Progenitor cell of endocrine pancreas (in vitro differentiated cells): ENCODE measurements around the gene MAP3K4. TPM values are rescaled to one million over a fixed set of nuclear protein-coding genes. Genes with fewer than 3 reads are reported as not detected.

Source experiments
- DNase-seq: peaks from one replicate; pipeline ENCODE4 v3.0.0; 2021; ENCODE audit warnings: low spot score; ENCODE audit not compliant: unreplicated experiment
- H3K27ac Mint-ChIP-seq: 2 replicates; pipeline ENCODE4 v1.8.0; 2021; ENCODE audit warnings: mild to moderate bottlenecking, moderate library complexity, mixed read lengths
- H3K27me3 Mint-ChIP-seq: 2 replicates; pipeline ENCODE4 v1.8.0; 2021; ENCODE audit warnings: mixed read lengths
- H3K36me3 Mint-ChIP-seq: 2 replicates; pipeline ENCODE4 v1.8.0; 2022; ENCODE audit warnings: mixed read lengths; ENCODE audit not compliant: insufficient read depth
- H3K4me1 Mint-ChIP-seq: 2 replicates; pipeline ENCODE4 v1.8.0; 2021; ENCODE audit warnings: low read depth, mixed read lengths
- H3K4me3 Mint-ChIP-seq: 2 replicates; pipeline ENCODE4 v1.8.0; 2021; ENCODE audit warnings: low read depth, mild to moderate bottlenecking, moderate library complexity, mixed read lengths
- H3K9me3 Mint-ChIP-seq: 2 replicates; pipeline ENCODE4 v1.8.0; 2021; ENCODE audit warnings: low read depth, mixed read lengths
- total RNA-seq: library from RNA; stranded (reverse); gene quantifications from 2 replicates; pipeline ENCODE4 v1.2.1, GENCODE V29; 2021
- TF ChIP-seq, protein P1 (sequence below): fragments of 200-600 bp; sonication (generic); IDR thresholded peaks from one replicate; pipeline ENCODE4 v1.5.0; 2021; ENCODE audit warnings: antibody characterized with exemption, mild to moderate bottlenecking; ENCODE audit not compliant: unreplicated experiment

The MAP3K4 gene
- total RNA-seq, 1 donor from 2014 or later, result 68.1 TPM

DNA sequence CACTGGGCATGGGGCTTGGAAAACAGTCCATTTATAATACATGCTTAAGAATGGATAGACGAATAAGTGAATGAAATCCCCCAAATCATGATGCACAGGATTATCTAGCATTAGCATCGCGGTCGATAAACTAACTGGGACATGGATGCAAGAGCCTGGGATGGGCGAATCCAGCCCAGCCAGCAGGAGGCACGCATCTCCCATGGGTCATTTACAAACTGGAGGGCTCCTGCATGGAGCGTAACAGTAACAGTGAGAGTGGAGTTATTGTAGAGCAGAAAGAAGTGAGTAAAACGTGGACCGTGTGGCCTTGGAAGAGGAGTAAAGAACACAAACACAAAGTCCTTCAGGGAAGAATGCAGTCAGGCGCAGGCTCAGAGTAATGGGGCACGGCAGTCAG lies 145.8 kb downstream of the MAP3K4 start:
- no peak for DNase-seq
- Mint-ChIP-seq H3K4me1 (no peaks in the 10 kb centered on the region), H3K36me3 (peaks cover 35% of the 10 kb centered on the region), H3K27ac (peak overlapping the region; percentile 3), H3K27me3 (no peaks in the 10 kb centered on the region), H3K9me3 (no peaks in the 10 kb centered on the region), H3K4me3 (no peak overlapping the region)
- TF ChIP-seq, protein P1, sequence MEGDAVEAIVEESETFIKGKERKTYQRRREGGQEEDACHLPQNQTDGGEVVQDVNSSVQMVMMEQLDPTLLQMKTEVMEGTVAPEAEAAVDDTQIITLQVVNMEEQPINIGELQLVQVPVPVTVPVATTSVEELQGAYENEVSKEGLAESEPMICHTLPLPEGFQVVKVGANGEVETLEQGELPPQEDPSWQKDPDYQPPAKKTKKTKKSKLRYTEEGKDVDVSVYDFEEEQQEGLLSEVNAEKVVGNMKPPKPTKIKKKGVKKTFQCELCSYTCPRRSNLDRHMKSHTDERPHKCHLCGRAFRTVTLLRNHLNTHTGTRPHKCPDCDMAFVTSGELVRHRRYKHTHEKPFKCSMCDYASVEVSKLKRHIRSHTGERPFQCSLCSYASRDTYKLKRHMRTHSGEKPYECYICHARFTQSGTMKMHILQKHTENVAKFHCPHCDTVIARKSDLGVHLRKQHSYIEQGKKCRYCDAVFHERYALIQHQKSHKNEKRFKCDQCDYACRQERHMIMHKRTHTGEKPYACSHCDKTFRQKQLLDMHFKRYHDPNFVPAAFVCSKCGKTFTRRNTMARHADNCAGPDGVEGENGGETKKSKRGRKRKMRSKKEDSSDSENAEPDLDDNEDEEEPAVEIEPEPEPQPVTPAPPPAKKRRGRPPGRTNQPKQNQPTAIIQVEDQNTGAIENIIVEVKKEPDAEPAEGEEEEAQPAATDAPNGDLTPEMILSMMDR, result no peak

GRCh38 chr6:161137839-161138542 lies 146.4 kb downstream of the MAP3K4 start:
- H3K9me3 Mint-ChIP-seq, result no peaks in the 10 kb centered on the region
- H3K4me1 Mint-ChIP-seq, result no peaks in the 10 kb centered on the region
- H3K36me3 Mint-ChIP-seq, result peaks cover 34% of the 10 kb centered on the region
- no peak overlapping the region for H3K4me3 Mint-ChIP-seq
- no peak overlapping the region for H3K27ac Mint-ChIP-seq
- no peaks in the 10 kb centered on the region for H3K27me3 Mint-ChIP-seq
- no peak for DNase-seq
- TF ChIP-seq, protein P1, result no peak

GRCh38 chr6:161138543-161139303 lies 147.2 kb downstream of the MAP3K4 start:
- Mint-ChIP-seq H3K4me3 (no peak overlapping the region), H3K36me3 (peaks cover 32% of the 10 kb centered on the region), H3K27me3 (no peaks in the 10 kb centered on the region), H3K4me1 (no peaks in the 10 kb centered on the region), H3K27ac (no peak overlapping the region), H3K9me3 (no peaks in the 10 kb centered on the region)
- DNase-seq, result no peak
- TF ChIP-seq, protein P1, result no peak

DNA sequence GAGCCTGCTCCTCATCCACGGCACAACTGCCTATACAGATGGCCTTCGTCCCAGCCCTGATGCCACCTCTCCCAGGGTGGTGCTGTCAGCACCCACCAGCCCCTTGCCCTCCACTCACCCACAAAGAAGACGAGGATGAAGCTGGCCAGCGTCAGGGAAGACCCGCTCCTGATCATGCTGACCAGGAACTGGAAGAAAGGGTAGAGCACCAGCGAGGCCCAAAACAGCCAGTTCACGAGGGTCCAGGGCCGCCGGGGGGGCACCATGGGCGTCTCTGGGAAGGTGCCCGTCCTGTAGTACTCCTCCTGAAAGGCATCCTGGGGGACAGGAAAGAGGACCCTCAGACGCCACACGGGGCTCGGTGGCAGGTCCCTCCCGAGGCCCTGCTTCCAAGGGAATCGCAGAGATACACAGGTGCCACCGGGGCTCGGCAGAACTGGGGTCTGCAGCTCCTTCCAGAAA lies 147.8 kb downstream of the MAP3K4 start:
- no peaks in the 10 kb centered on the region for H3K27me3 Mint-ChIP-seq
- H3K4me1 Mint-ChIP-seq, result no peaks in the 10 kb centered on the region
- no peak overlapping the region for H3K27ac Mint-ChIP-seq
- no peaks in the 10 kb centered on the region for H3K9me3 Mint-ChIP-seq
- TF ChIP-seq, protein P1, result no peak
- peaks cover 27% of the 10 kb centered on the region for H3K36me3 Mint-ChIP-seq
- DNase-seq, result no peak
- no peak overlapping the region for H3K4me3 Mint-ChIP-seq

DNA sequence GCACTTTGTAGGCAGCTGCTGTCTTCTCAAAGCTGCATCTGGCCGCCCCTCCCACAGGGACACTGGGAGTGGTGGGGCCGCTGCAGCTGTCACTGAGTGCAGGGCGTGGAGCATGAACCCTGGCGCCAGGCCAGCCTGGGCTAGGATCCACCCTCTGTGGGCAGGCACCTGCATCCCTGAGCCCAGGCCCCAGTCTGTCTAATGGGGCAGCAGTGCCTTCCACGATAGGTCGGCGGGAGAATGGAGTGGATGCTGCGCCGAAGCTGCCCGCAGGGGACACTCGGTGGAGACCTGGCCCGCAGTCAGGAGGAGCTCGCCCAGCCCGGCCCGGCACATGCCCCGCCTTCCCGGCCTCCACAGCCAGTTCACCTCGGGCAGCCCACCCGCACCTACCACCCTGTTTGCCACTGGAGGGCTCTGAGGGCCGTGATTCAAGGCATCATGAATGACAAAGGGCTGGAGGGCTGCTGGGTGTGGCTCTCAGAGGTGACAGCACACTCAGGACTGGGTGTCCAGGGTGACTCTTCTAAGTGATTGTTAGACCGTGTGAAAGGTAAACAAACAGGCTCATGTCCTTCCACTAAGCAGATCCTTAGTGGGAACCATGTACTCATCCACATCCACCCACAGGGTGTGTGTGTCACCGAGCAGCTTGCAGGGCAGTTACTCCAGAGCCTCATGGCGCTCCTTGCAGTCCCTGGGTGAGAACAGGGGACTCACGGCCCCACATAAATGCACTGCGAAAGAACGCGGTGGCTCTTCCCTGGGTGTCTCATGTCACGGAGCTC lies 148.4 kb downstream of the MAP3K4 start:
- H3K27ac Mint-ChIP-seq, result no peak overlapping the region
- H3K9me3 Mint-ChIP-seq, result no peaks in the 10 kb centered on the region
- H3K27me3 Mint-ChIP-seq, result no peaks in the 10 kb centered on the region
- no peaks in the 10 kb centered on the region for H3K4me1 Mint-ChIP-seq
- DNase-seq, result no peak
- TF ChIP-seq, protein P1, result no peak
- peaks cover 23% of the 10 kb centered on the region for H3K36me3 Mint-ChIP-seq
- H3K4me3 Mint-ChIP-seq, result no peak overlapping the region
